GM12864 (cell line): ENCODE results near the gene TBC1D13.

Source experiments
- DNase-seq: peaks from one replicate; pipeline ENCODE4 v3.0.0-alpha.2; 2011; ENCODE audit warnings: low read depth
- H3K4me3 ChIP-seq: 2 replicates; pipeline ENCODE4 v1.5.1; 2011; ENCODE audit warnings: mild to moderate bottlenecking, low read depth, low read length, control low read depth
- CTCF ChIP-seq: IDR thresholded peaks from 2 replicates; pipeline ENCODE4 v1.5.1; 2011; ENCODE audit warnings: low read depth, mild to moderate bottlenecking, moderate library complexity, low read length, control low read depth, inconsistent platforms; ENCODE audit errors: missing control alignments

The TBC1D13 gene

GRCh38 chr9:128825923-128826700, 39.1 kb downstream of the TBC1D13 start:
- DNase-seq = no peak
- H3K4me3 ChIP-seq = no peak overlapping the region
- TF ChIP-seq CTCF = peak; percentile 28

- DNase-seq = no peak
- no peak for TF ChIP-seq CTCF
- peak overlapping the region; percentile 68 for H3K4me3 ChIP-seq
Measured at GRCh38 chr9:128828267-128828666, 41.2 kb downstream of the TBC1D13 start.

GRCh38 chr9:128828719-128829452, 41.8 kb downstream of the TBC1D13 start:
- TF ChIP-seq CTCF = no peak
- H3K4me3 ChIP-seq = peak overlapping the region; percentile 68
- DNase-seq = no peak

- peak; percentile 74 for DNase-seq
- no peak for TF ChIP-seq CTCF
- peak within 1 kb of the TSS; percentile 68 for H3K4me3 ChIP-seq
Measured at GRCh38 chr9:128829477-128830251, 42.6 kb downstream of the TBC1D13 start, which contains the start of gene SPOUT1. TSS of gene SPOUT1 (minus strand) at chr9:128829794. CDS start at chr9:128829780, 14 bp downstream.

GRCh38 chr9:128833696-128834095, 46.6 kb downstream of the TBC1D13 start:
- H3K4me3 ChIP-seq = no peak overlapping the region
- DNase-seq = no peak
- no peak for TF ChIP-seq CTCF

- TF ChIP-seq CTCF = no peak
- DNase-seq = no peak
- H3K4me3 ChIP-seq = no peak overlapping the region
Measured at GRCh38 chr9:128835246-128836210, 48.5 kb downstream of the TBC1D13 start.
